DOHH2 (cell line): ENCODE results near the gene CHN2.

Experiments used
- EZH2phosphoT487 ChIP-seq: fragments of 200-600 bp; sonication (generic); IDR thresholded peaks from 2 replicates; pipeline ENCODE4 v1.6.1; 2017; ENCODE audit warnings: borderline replicate concordance, mild to moderate bottlenecking, antibody characterized with exemption, low read length, moderate library complexity, mixed read lengths
- TF ChIP-seq, protein P1 (sequence below): fragments of 200-600 bp; sonication (generic); IDR thresholded peaks from one replicate; pipeline ENCODE4 v1.5.1; 2014; ENCODE audit warnings: antibody characterized with exemption, mild to moderate bottlenecking, low read depth, low read length; ENCODE audit not compliant: poor library complexity, severe bottlenecking

DNA sequence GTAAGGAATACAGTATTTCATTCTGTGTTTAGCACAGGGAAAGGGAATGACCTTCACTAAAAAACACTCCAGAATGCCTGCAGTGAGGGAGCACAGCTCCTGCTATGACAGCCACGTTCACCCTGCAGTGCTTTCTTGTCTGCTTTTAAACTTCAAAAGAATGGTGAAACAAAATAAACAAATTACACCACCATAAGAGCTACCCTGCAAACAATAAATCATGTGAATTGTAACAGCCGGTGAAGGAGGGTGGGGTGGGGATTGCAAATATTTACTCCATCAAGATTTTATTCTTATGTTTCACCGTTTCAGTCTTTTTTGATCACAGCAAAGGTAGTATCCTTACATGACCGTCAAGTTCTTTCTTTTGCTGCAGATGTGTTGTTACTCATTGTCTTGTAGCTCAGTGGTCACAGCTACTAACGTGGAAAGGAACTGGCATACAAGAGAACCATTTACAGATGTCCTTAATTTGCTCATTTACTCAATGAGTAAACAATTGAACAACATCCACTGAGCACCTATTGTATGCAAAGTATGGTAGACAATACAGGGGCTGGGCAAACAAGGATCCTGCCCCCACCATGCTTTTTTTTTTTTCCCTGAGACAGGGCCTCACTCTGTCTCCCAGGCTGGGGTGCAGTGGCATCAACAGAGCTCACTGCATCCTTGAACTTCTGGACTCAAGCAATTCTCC is 4.1 kb upstream of the CHN2 start:
- TF ChIP-seq, protein P1, sequence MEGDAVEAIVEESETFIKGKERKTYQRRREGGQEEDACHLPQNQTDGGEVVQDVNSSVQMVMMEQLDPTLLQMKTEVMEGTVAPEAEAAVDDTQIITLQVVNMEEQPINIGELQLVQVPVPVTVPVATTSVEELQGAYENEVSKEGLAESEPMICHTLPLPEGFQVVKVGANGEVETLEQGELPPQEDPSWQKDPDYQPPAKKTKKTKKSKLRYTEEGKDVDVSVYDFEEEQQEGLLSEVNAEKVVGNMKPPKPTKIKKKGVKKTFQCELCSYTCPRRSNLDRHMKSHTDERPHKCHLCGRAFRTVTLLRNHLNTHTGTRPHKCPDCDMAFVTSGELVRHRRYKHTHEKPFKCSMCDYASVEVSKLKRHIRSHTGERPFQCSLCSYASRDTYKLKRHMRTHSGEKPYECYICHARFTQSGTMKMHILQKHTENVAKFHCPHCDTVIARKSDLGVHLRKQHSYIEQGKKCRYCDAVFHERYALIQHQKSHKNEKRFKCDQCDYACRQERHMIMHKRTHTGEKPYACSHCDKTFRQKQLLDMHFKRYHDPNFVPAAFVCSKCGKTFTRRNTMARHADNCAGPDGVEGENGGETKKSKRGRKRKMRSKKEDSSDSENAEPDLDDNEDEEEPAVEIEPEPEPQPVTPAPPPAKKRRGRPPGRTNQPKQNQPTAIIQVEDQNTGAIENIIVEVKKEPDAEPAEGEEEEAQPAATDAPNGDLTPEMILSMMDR, result no peak
- no peak for TF ChIP-seq EZH2phosphoT487
